Sigmoid colon (tissue), 7 donors: ENCODE data around the gene COX6B1. TPM values are rescaled to one million over a fixed set of nuclear protein-coding genes. Genes with fewer than 3 reads are reported as not detected.
A peak's percentile ranks its signal among the peaks of the same experiment; 100 is the strongest.

Experiments used
- DNase-seq: peaks from one replicate; pipeline ENCODE4 v3.0.0-alpha.2; 2019
- H3K27ac ChIP-seq, 4 donors: fragments of 200-600 bp; sonication (generic); one replicate each; pipeline ENCODE4 v1.5.1; 2016 to 2019; ENCODE audit warnings: mild to moderate bottlenecking in 1 of 4
- H3K27me3 ChIP-seq, 3 donors: fragments of 200-600 bp; sonication (generic); one replicate each; pipeline ENCODE4 v1.5.1; 2019; ENCODE audit warnings: mild to moderate bottlenecking in 1 of 3
- H3K36me3 ChIP-seq, 4 donors: fragments of 200-600 bp; sonication (generic); one replicate each; pipeline ENCODE4 v1.5.1; 2016 to 2019
- H3K4me1 ChIP-seq, 4 donors: fragments of 200-600 bp; sonication (generic); one replicate each; pipeline ENCODE4 v1.5.1; 2017 to 2019
- H3K4me3 ChIP-seq, 4 donors: fragments of 200-600 bp; sonication (generic); one replicate each; pipeline ENCODE4 v1.5.1; 2017 to 2019; ENCODE audit warnings: mild to moderate bottlenecking in 2 of 4, moderate library complexity in 1 of 4
- H3K9me3 ChIP-seq, 4 donors: fragments of 200-600 bp in 3 of 4; sonication (generic) in 3 of 4; one replicate each; pipeline versions ENCODE4 v1.5.1 to v1.6.1; 2013 to 2019
- EP300 ChIP-seq, 4 donors: sonication (generic); formaldehyde crosslinking; IDR thresholded peaks; one replicate each; pipeline ENCODE4 v1.6.1; 2017; ENCODE audit warnings: antibody characterized with exemption in 4 of 4
- POLR2A ChIP-seq, 2 donors: fragments of 450-650 bp; IDR thresholded peaks; one replicate each; pipeline ENCODE4 v1.6.1; 2016; ENCODE audit warnings: antibody characterized with exemption in 2 of 2, mild to moderate bottlenecking in 2 of 2, moderate library complexity in 2 of 2
- POLR2AphosphoS5 ChIP-seq, 4 donors: sonication (generic); formaldehyde crosslinking; IDR thresholded peaks; one replicate each; pipeline ENCODE4 v1.6.1; 2017; ENCODE audit warnings: antibody characterized with exemption in 4 of 4
- WGBS, 2 donors: extraction: QIAGEN DNeasy Blood & Tissue Kit; methylation state at CpG; one replicate each; pipeline ENCODE4 v1.1.7; 2013; 5-methylcytosine and 5-hydroxymethylcytosine counted together
- intact Hi-C: fragments of 100-400 bp; cut with DNase I; formaldehyde crosslinking; loops from one replicate; pipeline ENCODE4 v1.15.1; 2023
- polyA plus RNA-seq, 3 donors: library from polyadenylated mRNA; stranded (reverse); fragments of 200-250 nt; gene quantifications; one replicate each; pipeline ENCODE4 v1.2.3, GENCODE V29; 2013
- total RNA-seq, 4 donors: library from RNA; depleted of rRNA; stranded (reverse); fragments of >200 nt; gene quantifications; one replicate each; pipeline ENCODE4 v1.1.0, GENCODE V29; 2016
- TF ChIP-seq, protein P1 (sequence below), 4 experiments: fragments of 450-650 bp in 3 of 4; fragments of 200-600 bp in 1 of 4; IDR thresholded peaks; one replicate each; pipeline ENCODE4 v1.5.1; 2016 to 2019; ENCODE audit warnings: antibody characterized with exemption in 4 of 4, mild to moderate bottlenecking in 3 of 4, moderate library complexity in 2 of 4
- donor health status: healthy with polysubstance abuse.
- donor health status: Bipolar disorder and iron deficiency.
- donor health status: healthy.

COX6B1 gene
- total and polyA plus RNA-seq, 7 donors = 593 to 1,718 (median 780) TPM

DNA sequence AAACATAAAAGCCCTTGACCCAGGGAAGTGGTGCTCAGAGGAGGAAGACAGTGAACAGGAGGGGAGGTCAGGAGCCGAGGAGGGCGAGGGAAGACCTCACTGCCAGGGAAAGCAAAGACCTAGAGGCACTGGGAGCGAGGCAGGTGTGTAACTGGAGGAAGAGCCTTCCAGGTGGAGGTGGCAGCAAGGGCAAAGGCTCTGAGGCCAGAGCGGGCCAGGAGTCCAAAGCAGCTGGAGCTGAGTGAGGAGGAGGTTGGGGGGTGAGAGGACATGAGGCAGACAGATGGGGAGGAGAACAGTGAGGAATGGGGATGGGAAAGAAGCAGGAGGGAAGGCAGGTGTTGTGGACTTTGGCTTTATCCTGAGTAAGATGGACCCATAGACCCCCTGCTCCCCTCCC is 21.9 kb downstream of the COX6B1 start:
- H3K4me3 ChIP-seq = no peak overlapping the region
- H3K4me1 ChIP-seq = peaks cover 0 to 8% (median 3%) of the 10 kb centered on the region in 4 donors
- no peak for TF ChIP-seq POLR2A (IDR thresholded peaks at IDR 0.05)
- TF ChIP-seq POLR2AphosphoS5 (IDR thresholded peaks at IDR 0.05) = no peak
- TF ChIP-seq, protein P1, sequence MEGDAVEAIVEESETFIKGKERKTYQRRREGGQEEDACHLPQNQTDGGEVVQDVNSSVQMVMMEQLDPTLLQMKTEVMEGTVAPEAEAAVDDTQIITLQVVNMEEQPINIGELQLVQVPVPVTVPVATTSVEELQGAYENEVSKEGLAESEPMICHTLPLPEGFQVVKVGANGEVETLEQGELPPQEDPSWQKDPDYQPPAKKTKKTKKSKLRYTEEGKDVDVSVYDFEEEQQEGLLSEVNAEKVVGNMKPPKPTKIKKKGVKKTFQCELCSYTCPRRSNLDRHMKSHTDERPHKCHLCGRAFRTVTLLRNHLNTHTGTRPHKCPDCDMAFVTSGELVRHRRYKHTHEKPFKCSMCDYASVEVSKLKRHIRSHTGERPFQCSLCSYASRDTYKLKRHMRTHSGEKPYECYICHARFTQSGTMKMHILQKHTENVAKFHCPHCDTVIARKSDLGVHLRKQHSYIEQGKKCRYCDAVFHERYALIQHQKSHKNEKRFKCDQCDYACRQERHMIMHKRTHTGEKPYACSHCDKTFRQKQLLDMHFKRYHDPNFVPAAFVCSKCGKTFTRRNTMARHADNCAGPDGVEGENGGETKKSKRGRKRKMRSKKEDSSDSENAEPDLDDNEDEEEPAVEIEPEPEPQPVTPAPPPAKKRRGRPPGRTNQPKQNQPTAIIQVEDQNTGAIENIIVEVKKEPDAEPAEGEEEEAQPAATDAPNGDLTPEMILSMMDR (IDR thresholded peaks at IDR 0.05) = no peak
- no peak for TF ChIP-seq EP300 (IDR thresholded peaks at IDR 0.05)
- peaks cover 5 to 26% (median 10%) of the 10 kb centered on the region in 3 donors for H3K27me3 ChIP-seq
- H3K9me3 ChIP-seq = no peaks in the 10 kb centered on the region
- no peak for DNase-seq
- H3K27ac ChIP-seq = no peak overlapping the region
- H3K36me3 ChIP-seq = peaks cover 0 to 12% (median 0%) of the 10 kb centered on the region in 4 donors
- 22 to 62% methylated on average over 4 of the region's 4 CpGs for WGBS, 2 donors
- intact Hi-C loops = no loop called here

DNA sequence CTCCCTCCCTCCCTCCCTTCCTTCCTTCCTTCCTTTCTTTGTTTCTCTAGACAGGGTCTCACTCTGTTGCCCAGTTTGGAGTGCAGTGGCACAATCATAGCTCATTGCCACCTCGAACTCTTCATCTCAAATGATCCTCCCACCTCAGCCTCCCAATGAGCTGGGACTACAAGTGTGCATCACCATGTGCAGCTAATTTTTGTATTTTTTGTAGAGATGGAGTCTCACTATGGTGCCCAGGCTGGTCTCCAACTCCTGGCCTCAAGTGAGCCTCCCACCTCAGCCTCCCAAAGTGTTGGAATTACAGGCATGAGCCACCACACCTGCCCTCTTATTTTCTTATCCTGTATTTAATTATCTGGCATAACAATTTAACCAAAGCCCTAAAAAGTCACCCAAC is 22.6 kb downstream of the COX6B1 start:
- Histone ChIP-seq H3K4me3 (no peak overlapping the region), H3K36me3 (peaks cover 0 to 5% (median 0%) of the 10 kb centered on the region in 4 donors), H3K9me3 (no peaks in the 10 kb centered on the region), H3K4me1 (peaks cover 0 to 8% (median 3%) of the 10 kb centered on the region in 4 donors), H3K27ac (no peak overlapping the region), H3K27me3 (peaks cover 5 to 33% (median 10%) of the 10 kb centered on the region in 3 donors)
- WGBS, 2 donors = 70 to 86% methylated on average over 1 of the region's 1 CpG
- intact Hi-C loops = no loop called here
- TF ChIP-seq, protein P1 (IDR thresholded peaks at IDR 0.05) = no peak
- no peak for TF ChIP-seq EP300 (IDR thresholded peaks at IDR 0.05)
- TF ChIP-seq POLR2AphosphoS5 (IDR thresholded peaks at IDR 0.05) = no peak
- TF ChIP-seq POLR2A (IDR thresholded peaks at IDR 0.05) = no peak
- DNase-seq = no peak

DNA sequence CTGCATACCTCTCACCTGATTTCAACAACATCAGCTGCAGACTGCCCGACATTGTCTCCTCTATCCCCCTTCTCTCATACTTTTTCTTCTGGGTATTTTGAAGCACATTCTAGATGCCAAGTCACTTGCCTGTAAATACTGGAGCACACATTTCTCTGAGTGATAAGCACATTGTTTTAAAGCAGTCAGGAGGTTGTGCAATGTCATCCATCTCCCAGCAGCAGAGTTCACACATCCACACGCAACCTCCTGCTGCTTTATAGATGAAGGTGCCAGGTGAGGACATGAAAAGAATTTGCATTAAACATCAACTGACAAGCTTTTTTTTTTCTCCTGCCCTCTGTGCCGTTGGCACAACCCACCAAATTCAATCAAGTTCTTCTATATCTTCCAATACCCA is 23.7 kb downstream of the COX6B1 start:
- WGBS, 2 donors = 13 to 40% methylated on average over 3 of the region's 3 CpGs
- H3K36me3 ChIP-seq = no peaks in the 10 kb centered on the region
- H3K9me3 ChIP-seq = no peaks in the 10 kb centered on the region
- TF ChIP-seq EP300 (IDR thresholded peaks at IDR 0.05) (no peak), POLR2AphosphoS5 (IDR thresholded peaks at IDR 0.05) (no peak), POLR2A (IDR thresholded peaks at IDR 0.05) (no peak)
- TF ChIP-seq, protein P1 (IDR thresholded peaks at IDR 0.05) = no peak
- peaks cover 0 to 8% (median 3%) of the 10 kb centered on the region in 4 donors for H3K4me1 ChIP-seq
- no peak overlapping the region for H3K4me3 ChIP-seq
- intact Hi-C loops = no loop called here
- no peak for DNase-seq
- H3K27me3 ChIP-seq = peaks cover 5 to 38% (median 10%) of the 10 kb centered on the region in 3 donors
- H3K27ac ChIP-seq = no peak overlapping the region

DNA sequence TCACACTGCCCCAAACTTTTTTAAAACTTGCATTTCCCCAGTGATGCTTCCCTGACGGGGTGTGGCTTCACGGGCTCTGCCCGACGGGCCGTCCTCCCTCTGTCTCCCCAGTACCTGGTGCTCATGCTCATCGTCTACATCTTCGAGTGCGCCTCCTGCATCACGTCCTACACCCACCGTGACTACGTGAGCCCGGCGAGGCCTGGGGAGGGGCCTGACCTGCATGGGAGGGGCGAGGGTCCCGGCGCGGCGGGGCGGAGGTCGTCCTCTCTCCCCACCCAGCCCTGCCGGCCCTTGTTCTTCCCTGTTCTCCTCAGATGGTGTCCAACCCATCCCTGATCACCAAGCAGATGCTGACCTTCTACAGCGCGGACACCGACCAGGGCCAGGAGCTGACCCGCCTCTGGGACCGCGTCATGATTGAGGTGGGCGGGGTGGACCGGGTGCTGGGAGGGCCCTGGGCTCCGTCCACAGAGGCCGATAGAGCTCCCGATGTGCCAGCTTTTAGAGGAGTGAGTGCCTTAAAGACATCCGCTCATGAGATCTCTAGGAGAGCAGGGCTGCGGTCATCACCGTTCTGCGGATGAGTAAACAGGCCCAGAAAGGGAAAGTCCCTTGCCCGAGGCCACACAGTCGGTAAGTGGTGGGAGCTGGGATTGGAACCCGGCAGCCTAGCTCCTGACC is 25.1 kb downstream of the COX6B1 start:
- intact Hi-C loops = no loop called here
- Histone ChIP-seq H3K4me3 (peak overlapping the region in 3 of 4 donors; percentile 28 to 35 (median 29)), H3K36me3 (no peaks in the 10 kb centered on the region), H3K27ac (no peak overlapping the region), H3K9me3 (no peaks in the 10 kb centered on the region), H3K4me1 (peaks cover 0 to 8% (median 3%) of the 10 kb centered on the region in 4 donors), H3K27me3 (peaks cover 5 to 43% (median 10%) of the 10 kb centered on the region in 3 donors)
- TF ChIP-seq EP300 (IDR thresholded peaks at IDR 0.05) = no peak
- TF ChIP-seq POLR2AphosphoS5 (IDR thresholded peaks at IDR 0.05) = no peak
- TF ChIP-seq POLR2A (IDR thresholded peaks at IDR 0.05) = no peak
- TF ChIP-seq, protein P1 (IDR thresholded peaks at IDR 0.05) = no peak
- 6 to 7% methylated on average over 39 of the region's 39 CpGs for WGBS, 2 donors
- peak; percentile 64 for DNase-seq
